ENCODE measurements around the gene SNX24.

- TF ChIP-seq POLR2A (IDR thresholded peaks at IDR 0.05; ENCODE audit: low read depth, low read length) = no peak
- TF ChIP-seq SMC3 (IDR thresholded peaks at IDR 0.05; ENCODE audit: low read depth, low read length) = no peak
- TF ChIP-seq, protein P1, sequence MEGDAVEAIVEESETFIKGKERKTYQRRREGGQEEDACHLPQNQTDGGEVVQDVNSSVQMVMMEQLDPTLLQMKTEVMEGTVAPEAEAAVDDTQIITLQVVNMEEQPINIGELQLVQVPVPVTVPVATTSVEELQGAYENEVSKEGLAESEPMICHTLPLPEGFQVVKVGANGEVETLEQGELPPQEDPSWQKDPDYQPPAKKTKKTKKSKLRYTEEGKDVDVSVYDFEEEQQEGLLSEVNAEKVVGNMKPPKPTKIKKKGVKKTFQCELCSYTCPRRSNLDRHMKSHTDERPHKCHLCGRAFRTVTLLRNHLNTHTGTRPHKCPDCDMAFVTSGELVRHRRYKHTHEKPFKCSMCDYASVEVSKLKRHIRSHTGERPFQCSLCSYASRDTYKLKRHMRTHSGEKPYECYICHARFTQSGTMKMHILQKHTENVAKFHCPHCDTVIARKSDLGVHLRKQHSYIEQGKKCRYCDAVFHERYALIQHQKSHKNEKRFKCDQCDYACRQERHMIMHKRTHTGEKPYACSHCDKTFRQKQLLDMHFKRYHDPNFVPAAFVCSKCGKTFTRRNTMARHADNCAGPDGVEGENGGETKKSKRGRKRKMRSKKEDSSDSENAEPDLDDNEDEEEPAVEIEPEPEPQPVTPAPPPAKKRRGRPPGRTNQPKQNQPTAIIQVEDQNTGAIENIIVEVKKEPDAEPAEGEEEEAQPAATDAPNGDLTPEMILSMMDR (conservative IDR thresholded peaks at IDR 0.05; ENCODE audit: low read depth, low read length) = no peak
- TF ChIP-seq CEBPB (IDR thresholded peaks at IDR 0.05; ENCODE audit: low read depth, low read length) = no peak
- no peak for TF ChIP-seq RAD21 (IDR thresholded peaks at IDR 0.05; ENCODE audit: low read length)
- no peak for TF ChIP-seq MXI1 (IDR thresholded peaks at IDR 0.05; ENCODE audit: borderline replicate concordance, low read depth, low read length)
- TF ChIP-seq, protein P2, sequence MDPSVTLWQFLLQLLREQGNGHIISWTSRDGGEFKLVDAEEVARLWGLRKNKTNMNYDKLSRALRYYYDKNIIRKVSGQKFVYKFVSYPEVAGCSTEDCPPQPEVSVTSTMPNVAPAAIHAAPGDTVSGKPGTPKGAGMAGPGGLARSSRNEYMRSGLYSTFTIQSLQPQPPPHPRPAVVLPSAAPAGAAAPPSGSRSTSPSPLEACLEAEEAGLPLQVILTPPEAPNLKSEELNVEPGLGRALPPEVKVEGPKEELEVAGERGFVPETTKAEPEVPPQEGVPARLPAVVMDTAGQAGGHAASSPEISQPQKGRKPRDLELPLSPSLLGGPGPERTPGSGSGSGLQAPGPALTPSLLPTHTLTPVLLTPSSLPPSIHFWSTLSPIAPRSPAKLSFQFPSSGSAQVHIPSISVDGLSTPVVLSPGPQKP (IDR thresholded peaks at IDR 0.05; ENCODE audit: borderline replicate concordance, low read depth, low read length) = no peak
Observed at GRCh38 chr5:122957457-122957856, 112.0 kb downstream of the SNX24 start.
